Measurements from ENCODE around the gene EFNA5. TPM values are rescaled to one million over a fixed set of nuclear protein-coding genes. Genes with fewer than 3 reads are reported as not detected.

EFNA5 gene
- total RNA-seq, 1 experiment from 2014 or later, result 216 TPM

GRCh38 chr5:107529618-107530017, 141.1 kb downstream of the EFNA5 start:
- no peak for DNase-seq
- H3K9me3 Mint-ChIP-seq (ENCODE audit: low read depth, unreplicated experiment), result no peaks in the 10 kb centered on the region
- BruUV-seq (replicated peaks), result no TSS peak
- no peaks in the 10 kb centered on the region for H3K27me3 Mint-ChIP-seq (ENCODE audit: unreplicated experiment)
- intact Hi-C loops (cut with micrococcal nuclease; ENCODE audit: unreplicated experiment), result no loop called here
- H3K4me3 Mint-ChIP-seq (ENCODE audit: low read depth, unreplicated experiment), result no peak overlapping the region
- H3K36me3 Mint-ChIP-seq (ENCODE audit: insufficient read depth, unreplicated experiment), result peaks cover 18% of the 10 kb centered on the region
- H3K27ac Mint-ChIP-seq (ENCODE audit: unreplicated experiment), result no peak overlapping the region
- TF ChIP-seq CTCF (IDR thresholded peaks at IDR 0.05; ENCODE audit: unreplicated experiment), result no peak
- peaks cover 77% of the 10 kb centered on the region for H3K4me1 Mint-ChIP-seq (ENCODE audit: low read depth, unreplicated experiment)
- CTCF ChIA-PET, result no interaction called here

- no peak for TF ChIP-seq CTCF (IDR thresholded peaks at IDR 0.05; ENCODE audit: unreplicated experiment)
- intact Hi-C loops (cut with micrococcal nuclease; ENCODE audit: unreplicated experiment), result no loop called here
- BruUV-seq (replicated peaks), result no TSS peak
- Mint-ChIP-seq H3K27me3 (ENCODE audit: unreplicated experiment) (no peaks in the 10 kb centered on the region), H3K9me3 (ENCODE audit: low read depth, unreplicated experiment) (no peaks in the 10 kb centered on the region), H3K27ac (ENCODE audit: unreplicated experiment) (no peak overlapping the region), H3K4me3 (ENCODE audit: low read depth, unreplicated experiment) (no peak overlapping the region), H3K4me1 (ENCODE audit: low read depth, unreplicated experiment) (peaks cover 78% of the 10 kb centered on the region), H3K36me3 (ENCODE audit: insufficient read depth, unreplicated experiment) (peaks cover 20% of the 10 kb centered on the region)
- CTCF ChIA-PET, result no interaction called here
- DNase-seq, result no peak
Observed at GRCh38 chr5:107526270-107526937, 144.3 kb downstream of the EFNA5 start.

GRCh38 chr5:107524111-107524510, 146.6 kb downstream of the EFNA5 start:
- no peaks in the 10 kb centered on the region for H3K9me3 Mint-ChIP-seq (ENCODE audit: low read depth, unreplicated experiment)
- CTCF ChIA-PET, result interaction anchor here (0.6 to 2.0 kb wide), 2 partner anchors 14 to 23 kb away, joined by 3 to 9 read pairs; no protein-coding TSS in a partner anchor
- H3K27me3 Mint-ChIP-seq (ENCODE audit: unreplicated experiment), result no peaks in the 10 kb centered on the region
- no peak for TF ChIP-seq CTCF (IDR thresholded peaks at IDR 0.05; ENCODE audit: unreplicated experiment)
- no TSS peak for BruUV-seq (replicated peaks)
- no peak for DNase-seq
- H3K4me3 Mint-ChIP-seq (ENCODE audit: low read depth, unreplicated experiment), result no peak overlapping the region
- peak overlapping the region; percentile 35 for H3K27ac Mint-ChIP-seq (ENCODE audit: unreplicated experiment)
- H3K36me3 Mint-ChIP-seq (ENCODE audit: insufficient read depth, unreplicated experiment), result peaks cover 23% of the 10 kb centered on the region
- peaks cover 77% of the 10 kb centered on the region for H3K4me1 Mint-ChIP-seq (ENCODE audit: low read depth, unreplicated experiment)
- intact Hi-C loops (cut with micrococcal nuclease; ENCODE audit: unreplicated experiment), result loop anchor here (5.0 kb wide), 1 partner anchor 48 kb away; no protein-coding TSS in a partner anchor

GRCh38 chr5:107523029-107523680, 147.6 kb downstream of the EFNA5 start:
- BruUV-seq (replicated peaks), result no TSS peak
- CTCF ChIA-PET, result interaction anchor here (0.5 to 2.0 kb wide), 3 partner anchors 15 to 149 kb away, joined by 3 to 9 read pairs (median 4); no protein-coding TSS in a partner anchor
- Mint-ChIP-seq H3K9me3 (ENCODE audit: low read depth, unreplicated experiment) (no peaks in the 10 kb centered on the region), H3K27ac (ENCODE audit: unreplicated experiment) (peak overlapping the region; percentile 35), H3K4me1 (ENCODE audit: low read depth, unreplicated experiment) (peaks cover 83% of the 10 kb centered on the region), H3K36me3 (ENCODE audit: insufficient read depth, unreplicated experiment) (peaks cover 23% of the 10 kb centered on the region), H3K4me3 (ENCODE audit: low read depth, unreplicated experiment) (no peak overlapping the region), H3K27me3 (ENCODE audit: unreplicated experiment) (no peaks in the 10 kb centered on the region)
- no peak for DNase-seq
- no peak for TF ChIP-seq CTCF (IDR thresholded peaks at IDR 0.05; ENCODE audit: unreplicated experiment)
- intact Hi-C loops (cut with micrococcal nuclease; ENCODE audit: unreplicated experiment), result loop anchor here (5.0 kb wide), 1 partner anchor 49 kb away; no protein-coding TSS in a partner anchor

Data from Calu3 (cell line).